Tibial nerve (tissue), 4 donors: ENCODE data around the gene GADD45G.

Source experiments
- EP300 ChIP-seq, 2 donors: sonication (generic); formaldehyde crosslinking; IDR thresholded peaks; one replicate each; pipeline ENCODE4 v1.6.1; 2017; ENCODE audit warnings: antibody characterized with exemption in 2 of 2, mild to moderate bottlenecking in 1 of 2
- POLR2A ChIP-seq, 2 donors: fragments of 450-650 bp; IDR thresholded peaks; one replicate each; pipeline ENCODE4 v1.6.1; 2017; ENCODE audit warnings: antibody characterized with exemption in 2 of 2, mild to moderate bottlenecking in 2 of 2, moderate library complexity in 2 of 2
- TF ChIP-seq, protein P1 (sequence below), 5 experiments: fragments of 200-600 bp in 3 of 5; fragments of 450-650 bp in 2 of 5; sonication (generic) in 3 of 5; IDR thresholded peaks; one replicate each; pipeline ENCODE4 v1.5.1; 2016 to 2019; ENCODE audit warnings: antibody characterized with exemption in 5 of 5, mild to moderate bottlenecking in 3 of 5, moderate library complexity in 2 of 5

DNA sequence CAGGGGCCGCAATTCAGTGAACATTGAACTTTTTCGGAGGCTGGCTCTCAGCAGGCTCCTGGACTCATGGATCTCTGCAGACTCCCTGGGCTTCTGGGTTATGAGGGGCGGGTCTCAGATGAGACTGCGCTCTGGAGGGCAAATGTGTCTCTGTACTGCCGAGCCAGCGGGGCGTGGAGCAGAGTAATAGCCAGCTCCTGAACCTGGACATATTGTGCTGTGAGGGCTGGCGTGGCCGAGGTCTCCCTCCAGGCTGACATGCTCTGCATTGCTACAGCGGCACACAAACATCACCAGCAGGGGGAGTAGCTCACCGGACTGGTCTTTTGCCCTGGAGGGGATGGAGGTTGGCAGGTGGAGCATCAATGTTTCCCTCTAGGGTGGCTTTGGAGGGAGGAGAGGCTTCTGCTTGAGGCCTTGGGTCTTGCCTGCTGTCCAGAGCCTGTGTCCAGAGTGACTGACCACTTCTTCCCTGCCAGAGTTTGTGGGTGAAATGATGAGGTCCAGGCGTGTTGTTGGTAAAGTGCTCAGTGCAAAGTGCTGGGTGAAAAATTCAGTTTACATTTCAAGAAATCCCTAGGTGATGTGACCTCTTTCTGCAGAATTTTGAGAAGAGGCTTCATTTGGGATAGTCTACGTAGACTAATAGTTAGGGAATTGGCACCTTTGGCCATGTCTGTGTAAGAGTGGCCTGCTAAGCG lies 10.9 kb upstream of the GADD45G start:
- TF ChIP-seq POLR2A (IDR thresholded peaks at IDR 0.05) (no peak), EP300 (IDR thresholded peaks at IDR 0.05) (no peak)
- TF ChIP-seq, protein P1, sequence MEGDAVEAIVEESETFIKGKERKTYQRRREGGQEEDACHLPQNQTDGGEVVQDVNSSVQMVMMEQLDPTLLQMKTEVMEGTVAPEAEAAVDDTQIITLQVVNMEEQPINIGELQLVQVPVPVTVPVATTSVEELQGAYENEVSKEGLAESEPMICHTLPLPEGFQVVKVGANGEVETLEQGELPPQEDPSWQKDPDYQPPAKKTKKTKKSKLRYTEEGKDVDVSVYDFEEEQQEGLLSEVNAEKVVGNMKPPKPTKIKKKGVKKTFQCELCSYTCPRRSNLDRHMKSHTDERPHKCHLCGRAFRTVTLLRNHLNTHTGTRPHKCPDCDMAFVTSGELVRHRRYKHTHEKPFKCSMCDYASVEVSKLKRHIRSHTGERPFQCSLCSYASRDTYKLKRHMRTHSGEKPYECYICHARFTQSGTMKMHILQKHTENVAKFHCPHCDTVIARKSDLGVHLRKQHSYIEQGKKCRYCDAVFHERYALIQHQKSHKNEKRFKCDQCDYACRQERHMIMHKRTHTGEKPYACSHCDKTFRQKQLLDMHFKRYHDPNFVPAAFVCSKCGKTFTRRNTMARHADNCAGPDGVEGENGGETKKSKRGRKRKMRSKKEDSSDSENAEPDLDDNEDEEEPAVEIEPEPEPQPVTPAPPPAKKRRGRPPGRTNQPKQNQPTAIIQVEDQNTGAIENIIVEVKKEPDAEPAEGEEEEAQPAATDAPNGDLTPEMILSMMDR (IDR thresholded peaks at IDR 0.05): peak; percentile 44 to 56 (median 50)
